ENCODE data around the gene XRCC5.
"Not testable (repeated sequence)": the region's sequence is repeated elsewhere in the genome, so short reads cannot be mapped to it uniquely, and the experiment has no call there.

The XRCC5 gene

GRCh38 chr2:216206041-216206703 is 97.0 kb downstream of the XRCC5 start:
- no peak for DNase-seq

GRCh38 chr2:216206821-216207220 is 97.7 kb downstream of the XRCC5 start:
- no peak for DNase-seq

DNA sequence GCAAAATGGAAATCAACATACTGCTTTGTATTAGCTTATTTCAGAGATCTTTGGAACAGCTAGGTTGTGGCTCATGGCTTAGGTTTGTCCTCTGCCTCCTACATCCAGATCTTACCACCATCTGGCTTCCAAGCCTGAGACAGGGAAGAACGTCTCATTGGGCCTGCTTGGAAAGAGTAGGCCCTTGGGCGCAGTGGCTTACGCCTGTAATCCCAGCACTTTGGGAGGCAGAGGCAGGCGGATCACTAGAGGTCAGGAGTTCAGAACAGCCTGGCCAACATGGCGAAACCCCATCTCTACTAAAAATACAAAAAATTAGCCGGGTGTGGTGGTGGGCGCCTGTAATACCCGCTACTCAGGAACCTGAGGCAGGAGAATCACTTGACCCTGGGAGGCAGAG is 99.5 kb downstream of the XRCC5 start:
- DNase-seq: not testable (repeated sequence)

DNA sequence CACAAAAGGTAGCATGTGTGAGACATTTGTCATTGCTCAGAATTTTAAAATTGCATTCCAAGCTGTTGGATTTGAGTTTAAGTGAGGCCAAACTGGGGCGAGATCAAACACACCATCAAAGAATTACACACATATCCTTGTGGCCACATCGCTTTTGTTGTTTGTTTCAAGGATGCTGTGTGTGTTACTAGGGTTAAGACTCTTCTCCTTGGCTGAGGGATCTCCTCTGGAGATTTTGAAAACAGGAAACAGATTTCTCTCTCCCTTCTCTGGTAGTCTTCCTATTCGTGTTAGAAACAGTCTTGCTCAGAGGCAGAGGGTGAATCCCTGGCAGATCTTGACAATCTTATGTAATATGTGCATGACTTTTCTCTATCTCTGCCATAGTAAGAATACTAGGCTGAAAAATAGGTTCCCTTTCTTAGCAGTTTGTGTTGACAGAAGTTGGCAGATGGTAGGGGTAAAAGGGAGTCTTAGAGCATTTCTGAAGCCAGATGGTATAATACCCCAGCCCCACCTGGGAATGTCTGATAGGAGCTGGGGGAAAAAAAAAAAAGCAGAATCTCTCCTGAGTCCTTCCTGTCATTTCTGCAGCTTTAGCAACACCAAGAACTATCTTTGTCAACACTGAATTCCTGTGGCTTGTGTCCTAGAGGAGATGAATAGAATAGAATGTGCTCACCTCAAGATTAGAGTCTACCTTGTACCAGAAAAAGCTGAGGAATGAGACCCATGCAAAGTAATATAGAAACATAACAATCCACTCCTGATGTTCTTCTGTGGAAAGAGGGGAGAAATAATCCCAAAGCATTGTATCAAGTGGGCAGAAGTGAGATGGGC is 101.8 kb downstream of the XRCC5 start:
- no peak for DNase-seq

DNA sequence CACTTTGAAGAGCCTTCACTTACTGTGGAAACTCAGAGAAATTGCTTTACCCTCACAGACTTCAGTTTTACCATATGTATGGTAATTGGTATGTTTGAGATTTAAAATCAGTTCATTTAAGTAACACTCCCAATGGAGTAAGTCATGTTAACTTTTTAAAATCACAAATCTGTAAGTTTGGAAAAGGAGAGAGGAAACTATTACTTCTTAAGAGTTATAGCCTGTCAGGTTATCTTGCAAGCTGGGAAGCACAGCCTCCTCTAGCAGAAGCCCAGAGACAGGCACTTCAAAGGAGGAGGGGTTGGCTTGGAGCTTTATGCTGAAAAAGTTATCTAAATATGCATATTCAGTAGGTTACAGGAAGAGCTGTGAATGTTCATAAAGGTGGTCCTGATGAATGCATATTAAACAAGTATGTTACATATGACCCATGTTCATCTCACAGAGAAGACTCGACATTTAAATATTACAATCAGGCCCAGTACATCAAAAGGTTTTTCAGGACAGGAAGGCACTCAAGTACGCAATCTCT is 102.5 kb downstream of the XRCC5 start:
- DNase-seq: no peak

- DNase-seq: no peak
These were observed 105.6 kb downstream of the XRCC5 start for GRCh38 chr2:216214768-216215167.

DNA sequence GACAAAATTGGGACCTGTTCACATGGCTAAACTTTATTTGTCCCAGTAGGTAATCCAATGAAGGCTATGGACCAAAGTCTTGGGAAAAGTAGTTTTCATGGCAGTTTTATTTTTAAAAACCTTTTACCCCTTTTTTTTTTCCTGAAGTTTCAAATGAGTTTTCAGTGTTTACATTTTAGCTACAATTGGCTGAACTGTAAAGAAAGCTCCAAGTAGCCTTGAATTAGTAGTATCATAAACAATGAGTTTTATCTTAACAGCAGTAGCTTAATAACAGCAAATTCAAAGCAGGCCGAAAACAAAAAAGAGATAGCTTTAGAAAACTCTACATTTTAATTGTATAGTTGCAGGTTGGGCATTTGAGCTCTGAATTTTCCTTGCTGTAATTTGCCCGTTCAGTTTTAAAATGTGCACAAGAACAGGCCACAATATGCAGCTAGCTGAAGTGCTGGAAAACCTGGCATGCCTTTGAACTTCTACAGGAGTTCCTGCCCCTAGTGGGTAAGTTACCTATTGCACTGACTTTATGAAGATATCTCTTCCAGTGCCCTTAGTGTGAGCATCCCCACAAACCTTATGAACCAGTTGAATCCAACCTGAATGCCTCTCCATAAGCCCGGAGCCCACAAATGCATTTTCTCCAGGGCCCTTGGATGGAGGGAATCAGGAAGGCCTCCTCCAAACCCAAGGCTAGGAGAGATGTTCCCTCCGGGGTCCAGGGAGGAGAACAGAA is 106.7 kb downstream of the XRCC5 start:
- no peak for DNase-seq

GRCh38 chr2:216216951-216217903 is 108.1 kb downstream of the XRCC5 start:
- DNase-seq: no peak

GRCh38 chr2:216217904-216218260 is 108.7 kb downstream of the XRCC5 start:
- no peak for DNase-seq

DNA sequence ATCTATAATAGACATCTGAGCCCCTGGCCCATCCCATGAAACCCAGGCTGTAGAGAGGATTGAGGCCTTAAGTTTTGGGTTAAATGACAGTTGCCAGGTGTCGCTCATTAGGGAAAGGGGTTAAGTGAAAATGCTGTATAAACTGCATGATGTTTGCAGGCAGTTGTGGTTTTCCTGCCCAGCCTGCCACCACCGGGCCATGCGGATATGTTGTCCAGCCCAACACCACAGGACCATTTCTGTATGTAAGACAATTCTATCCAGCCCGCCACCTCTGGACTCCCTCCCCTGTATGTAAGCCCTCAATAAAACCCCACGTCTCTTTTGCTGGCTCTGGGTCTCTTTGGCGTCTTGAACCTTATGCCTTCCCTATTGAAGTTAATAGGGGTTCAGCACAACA is 110.7 kb downstream of the XRCC5 start:
- no peak for DNase-seq

- DNase-seq: no peak
These were observed 111.8 kb downstream of the XRCC5 start for GRCh38 chr2:216220976-216221375.

GRCh38 chr2:216221811-216222210 is 112.7 kb downstream of the XRCC5 start:
- no peak for DNase-seq

- no peak for DNase-seq
These were observed 113.7 kb downstream of the XRCC5 start for GRCh38 chr2:216222650-216223352.

DNA sequence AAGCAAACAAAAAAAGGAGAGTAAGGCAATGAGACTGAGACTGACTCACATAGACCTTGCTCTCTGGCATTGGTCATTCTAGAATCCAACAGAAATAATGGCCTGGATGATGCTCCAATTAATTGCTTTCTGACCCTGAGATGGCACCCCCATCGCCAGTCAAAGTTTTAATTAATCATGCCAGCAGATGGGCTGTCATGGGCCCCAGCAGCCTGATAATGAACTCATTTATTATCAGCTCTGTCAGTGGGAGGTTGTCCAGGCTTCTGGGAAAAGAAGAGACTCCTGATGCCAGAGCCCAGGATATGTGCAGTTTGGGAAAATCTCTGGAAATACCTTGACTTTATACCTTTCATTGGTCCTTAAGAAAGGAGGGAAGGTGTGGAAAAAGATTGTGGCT is 115.2 kb downstream of the XRCC5 start:
- DNase-seq: no peak

DNA sequence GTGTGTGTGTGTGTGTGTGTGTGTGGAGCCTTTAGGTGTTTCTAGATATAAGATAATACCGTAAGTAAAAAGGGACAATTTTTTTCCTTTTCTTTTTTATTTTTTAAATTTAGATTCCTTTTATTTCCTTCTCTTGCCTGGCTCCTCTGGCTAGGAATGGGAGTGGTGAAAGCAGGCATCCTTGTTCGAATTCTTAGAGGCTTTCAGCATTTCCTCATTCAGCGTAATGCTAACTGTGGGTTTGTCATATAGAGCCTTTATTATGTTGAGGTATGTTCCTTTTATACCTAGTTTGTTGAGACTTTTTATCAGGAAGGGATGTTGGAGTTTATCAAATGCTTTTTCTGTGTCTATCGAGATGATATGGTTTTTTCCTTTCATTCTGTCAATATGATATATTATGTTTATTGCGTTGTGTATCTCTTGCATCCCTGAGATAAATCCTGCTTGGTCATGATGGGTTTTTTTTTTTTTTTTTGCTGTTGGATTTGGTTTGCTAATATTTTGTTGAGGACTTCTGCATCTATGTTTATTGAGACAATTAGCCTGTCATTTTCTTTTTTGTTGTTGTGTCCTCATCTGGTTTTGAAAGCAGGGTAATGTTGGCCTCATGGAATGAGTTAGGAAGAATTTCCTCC is 120.2 kb downstream of the XRCC5 start:
- no peak for DNase-seq

GRCh38 chr2:216231867-216232266 is 122.7 kb downstream of the XRCC5 start:
- no peak for DNase-seq

- no peak for DNase-seq
These were observed 123.6 kb downstream of the XRCC5 start for GRCh38 chr2:216232721-216233120.

DNA sequence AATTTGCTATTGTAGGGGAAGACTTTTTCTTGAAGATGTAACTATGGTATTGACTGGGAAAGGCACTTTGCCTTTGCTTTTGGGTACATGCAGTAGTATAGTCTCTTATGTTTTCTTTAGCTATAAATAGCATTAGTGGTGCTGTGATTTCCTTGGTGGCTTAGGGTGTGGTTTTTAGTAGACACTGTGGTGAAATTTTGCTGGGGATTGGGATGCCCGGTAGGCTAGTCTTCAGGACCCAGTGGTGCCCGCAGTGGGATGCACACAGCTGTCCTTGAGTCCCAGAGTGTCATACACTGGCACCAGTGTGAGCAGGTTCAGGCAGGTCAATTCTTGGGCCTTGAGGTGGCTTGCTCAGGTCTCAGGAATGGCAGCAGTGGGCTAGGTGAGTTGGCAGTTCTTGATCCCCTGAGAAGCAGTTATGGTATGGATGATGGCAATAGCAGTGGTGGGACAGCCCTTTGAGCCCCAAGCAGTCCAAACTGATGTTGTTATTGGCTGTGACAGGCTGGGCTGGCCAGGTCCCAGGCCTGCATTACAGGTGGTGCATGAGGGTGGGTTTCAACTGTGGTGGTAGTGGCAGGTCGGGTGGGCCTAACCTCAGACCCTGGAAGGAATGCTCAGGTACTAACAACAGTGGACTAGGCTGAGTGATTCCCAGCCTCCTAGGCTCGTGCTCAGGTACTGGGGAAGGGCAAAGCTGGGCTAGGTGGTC is 124.3 kb downstream of the XRCC5 start:
- no peak for DNase-seq

GRCh38 chr2:216234106-216234505 is 125.0 kb downstream of the XRCC5 start:
- DNase-seq: no peak

DNA sequence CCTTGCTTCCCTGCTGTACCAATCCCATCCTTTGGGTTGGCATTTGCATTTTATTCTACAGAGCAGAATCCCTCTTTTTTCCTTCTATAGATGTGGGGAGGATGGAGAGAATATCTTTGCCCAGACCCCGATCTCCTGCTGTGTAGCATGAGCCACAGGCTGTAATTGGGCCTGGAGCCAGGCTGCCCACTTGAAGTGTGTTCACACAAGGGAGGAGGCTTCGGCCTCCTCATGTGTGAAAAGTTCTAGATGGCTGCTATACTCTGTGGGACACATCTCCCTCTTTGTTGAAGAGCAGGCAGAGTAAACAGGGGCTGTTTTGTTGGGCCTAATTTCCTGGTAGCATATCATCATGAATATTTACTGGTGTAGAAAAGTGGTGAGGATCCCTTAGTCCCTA is 126.3 kb downstream of the XRCC5 start:
- DNase-seq: no peak

DNA sequence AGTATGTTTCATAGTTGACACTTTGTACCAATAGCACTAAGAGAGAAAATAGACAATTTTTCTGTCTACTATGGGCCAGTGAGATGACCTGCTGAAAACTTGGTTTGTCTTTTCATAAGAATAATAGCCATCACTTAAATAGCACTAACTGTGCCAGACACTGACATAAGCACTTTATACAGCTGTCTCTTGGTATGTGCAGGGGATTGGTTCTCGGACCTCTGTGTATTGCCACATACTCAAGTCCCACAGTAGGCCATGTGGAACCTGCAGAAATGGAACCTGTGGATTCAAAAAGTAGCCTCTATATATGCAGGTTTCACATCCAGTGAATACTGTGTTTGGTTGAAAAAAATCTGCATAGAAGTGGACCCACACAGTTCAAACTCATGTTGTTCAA is 126.7 kb downstream of the XRCC5 start:
- DNase-seq: no peak

Data from activated effector memory CD4-positive, alpha-beta T cell treated with anti-CD3 and anti-CD28 coated beads, Interleukin-2, amount 50 U/mL, for 16 hours (primary cell).